ENCODE data around the gene CERT1.

Gene CERT1

GRCh38 chr5:75387806-75388205 lies 123.6 kb downstream of the CERT1 start:
- DNase-seq = no peak

GRCh38 chr5:75384218-75384617 lies 127.2 kb downstream of the CERT1 start:
- no peak for DNase-seq

- DNase-seq = no peak
Measured at GRCh38 chr5:75381456-75381855, 130.0 kb downstream of the CERT1 start.

- no peak for DNase-seq
Measured at GRCh38 chr5:75380099-75380498, 131.3 kb downstream of the CERT1 start.

DNA sequence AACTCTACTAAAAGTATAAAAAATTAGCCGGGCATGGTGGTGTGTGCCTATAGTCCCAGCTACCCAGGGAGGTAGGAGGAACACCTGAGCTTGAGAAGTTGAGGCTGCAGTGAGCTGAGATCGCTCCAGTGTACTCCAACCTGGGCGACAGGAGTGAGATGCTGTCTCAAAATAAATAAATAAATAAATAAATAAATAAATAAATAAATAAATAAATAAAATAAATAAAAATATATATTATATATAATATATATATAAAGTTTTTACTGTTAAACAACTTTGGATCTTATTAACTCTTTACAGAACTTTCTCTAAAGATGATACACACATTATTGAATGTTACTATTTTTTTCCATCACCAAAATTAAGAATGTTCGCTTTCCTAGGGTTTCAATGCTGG lies 136.0 kb downstream of the CERT1 start:
- DNase-seq = no peak

- DNase-seq = no peak
Measured at GRCh38 chr5:75374394-75374814, 137.0 kb downstream of the CERT1 start.

DNA sequence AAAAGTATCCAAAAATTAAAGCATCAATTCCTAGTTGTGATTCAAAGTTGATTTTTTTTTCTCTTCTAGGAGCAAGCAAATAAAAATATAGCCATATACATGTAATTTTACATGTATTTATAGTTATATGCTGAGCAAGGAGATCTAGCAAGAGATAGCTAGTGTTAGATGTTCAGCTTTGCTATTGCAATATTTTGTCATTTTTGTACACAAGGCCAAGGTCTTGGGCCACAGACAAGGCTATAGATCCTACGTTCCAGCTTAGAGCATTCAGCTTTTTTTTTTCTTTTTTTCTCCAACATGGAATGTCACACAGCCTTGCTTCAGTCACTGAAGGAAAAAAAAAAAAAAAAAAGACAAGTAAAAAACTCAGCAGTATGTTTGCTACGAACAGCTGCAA lies 137.6 kb downstream of the CERT1 start:
- no peak for DNase-seq

DNA sequence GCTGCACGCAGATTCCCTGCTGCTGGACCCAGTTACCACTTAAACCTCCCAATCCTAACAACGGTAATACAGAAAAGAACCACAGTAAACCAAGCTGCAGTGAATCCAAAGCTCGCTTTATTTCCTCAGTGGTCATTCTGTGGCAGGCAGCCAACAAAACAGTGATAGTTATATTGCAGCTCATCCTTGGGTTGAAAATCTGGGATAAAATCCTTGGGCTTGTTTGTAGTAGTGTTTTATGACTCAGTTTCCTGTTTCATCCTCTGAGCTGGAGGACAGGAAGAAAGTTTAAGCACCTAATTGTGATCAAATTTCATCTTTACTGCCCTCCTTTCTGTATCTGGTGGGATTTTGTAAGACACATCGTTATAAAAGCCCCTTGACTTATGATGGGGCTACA lies 143.0 kb downstream of the CERT1 start:
- no peak for DNase-seq

GRCh38 chr5:75367401-75367800 lies 144.0 kb downstream of the CERT1 start:
- DNase-seq = no peak

DNA sequence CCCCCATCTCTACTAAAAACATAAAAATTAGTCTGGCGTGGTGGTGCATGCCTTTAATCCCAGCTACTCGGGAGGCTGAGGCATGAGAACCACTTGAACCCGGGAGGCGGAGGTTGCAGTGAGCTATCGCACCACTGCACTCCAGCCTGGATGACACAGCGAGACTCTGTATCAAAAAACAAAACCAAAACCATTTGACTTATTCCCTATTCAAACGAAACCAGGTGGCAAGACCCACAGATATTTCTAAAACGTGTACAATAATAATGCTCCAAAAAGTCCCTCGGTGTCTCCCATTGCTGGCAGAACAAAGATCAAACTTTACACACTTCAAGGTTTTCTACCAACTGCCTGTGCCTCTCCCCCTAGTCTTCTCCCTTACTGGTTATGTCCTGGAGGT lies 144.6 kb downstream of the CERT1 start:
- no peak for DNase-seq

- no peak for DNase-seq
Measured at GRCh38 chr5:75365740-75366139, 145.7 kb downstream of the CERT1 start.

DNA sequence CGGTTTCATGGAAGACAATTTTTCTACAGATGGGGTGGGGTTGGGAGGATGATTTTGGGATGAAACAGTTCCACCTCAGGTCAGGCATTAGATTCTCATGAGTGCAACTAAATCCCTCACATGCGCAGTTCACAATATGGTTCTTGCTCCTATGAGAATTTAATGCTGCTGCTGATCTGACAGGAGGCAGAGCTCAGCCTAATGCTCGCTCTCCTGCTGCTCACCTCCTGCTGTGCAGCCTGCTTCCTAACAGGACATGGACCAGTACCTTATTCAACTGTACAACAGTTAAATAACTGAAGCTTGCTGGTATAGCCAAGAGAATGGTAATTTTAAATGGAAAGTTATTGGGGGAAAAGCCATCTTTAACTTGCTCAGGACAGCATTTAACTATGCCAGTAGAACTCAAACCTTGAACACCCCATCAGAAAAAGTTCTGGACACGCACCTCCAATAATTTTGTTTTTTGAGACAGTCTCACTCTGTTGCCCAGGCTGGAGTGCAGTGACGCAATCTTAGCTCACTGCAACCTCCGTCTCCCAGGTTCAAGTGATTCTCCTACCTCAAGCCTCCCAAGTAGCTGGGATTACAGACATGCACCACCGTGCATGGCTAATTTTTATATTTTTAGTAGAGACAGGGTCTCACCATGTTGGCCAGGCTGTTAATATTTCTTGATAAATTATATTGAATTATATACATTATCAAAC lies 146.7 kb downstream of the CERT1 start:
- no peak for DNase-seq

DNA sequence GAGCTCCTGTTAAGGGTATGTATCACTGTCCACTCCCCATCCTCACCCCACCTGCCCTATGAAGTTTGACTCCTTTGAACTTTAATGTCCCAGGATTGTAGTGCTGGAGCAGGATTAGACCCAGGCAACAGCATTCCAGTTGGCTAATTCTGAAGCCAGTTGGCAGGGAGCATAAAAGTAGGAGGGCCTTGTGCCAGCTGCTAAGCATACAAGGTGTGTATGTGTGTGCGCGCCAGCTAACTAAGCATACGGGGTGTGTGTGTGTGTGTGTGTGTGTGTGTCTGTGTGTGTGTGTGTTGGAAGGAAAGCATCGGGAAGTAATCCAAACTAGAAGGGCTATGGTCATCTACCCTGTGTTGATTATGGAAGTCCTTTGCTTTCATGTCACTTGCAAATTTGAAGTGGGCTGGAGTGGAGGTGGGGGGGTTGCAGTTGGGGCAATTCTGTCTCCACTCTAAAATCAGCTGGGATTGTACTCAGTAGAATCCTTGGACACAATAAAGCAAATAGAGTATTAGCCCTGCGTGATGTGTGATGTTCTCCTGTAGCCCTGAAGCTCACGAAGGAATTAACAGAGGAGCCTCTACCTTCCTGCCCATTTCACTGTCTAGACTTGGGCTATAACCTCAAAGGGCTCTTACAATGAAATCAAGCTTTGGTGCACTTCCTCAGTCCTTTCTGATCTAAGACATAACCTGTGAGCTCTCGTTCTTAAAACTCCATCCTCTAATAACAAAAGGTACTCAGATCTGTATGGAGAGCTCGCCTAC lies 147.5 kb downstream of the CERT1 start:
- DNase-seq = no peak

GRCh38 chr5:75363111-75363510 lies 148.3 kb downstream of the CERT1 start:
- DNase-seq = no peak

- no peak for DNase-seq
Measured at GRCh38 chr5:75362474-75362975, 148.9 kb downstream of the CERT1 start.

DNA sequence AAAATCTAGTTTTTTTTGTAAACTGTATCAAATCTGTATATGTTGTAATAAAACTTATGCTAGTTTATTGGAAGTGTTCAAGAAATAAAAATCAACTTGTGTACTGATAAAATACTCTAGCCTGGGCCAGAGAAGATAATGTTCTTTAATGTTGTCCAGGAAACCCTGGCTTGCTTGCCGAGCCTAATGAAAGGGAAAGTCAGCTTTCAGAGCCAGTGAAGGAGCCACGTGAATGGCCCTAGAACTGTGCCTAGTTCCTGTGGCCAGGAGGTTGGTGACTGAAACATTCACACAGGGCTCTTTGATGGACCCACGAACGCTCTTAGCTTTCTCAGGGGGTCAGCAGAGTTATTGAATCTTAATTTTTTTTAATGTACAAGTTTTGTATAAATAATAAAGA lies 150.1 kb downstream of the CERT1 start:
- no peak for DNase-seq

- DNase-seq = no peak
Measured at GRCh38 chr5:75358117-75358516, 153.3 kb downstream of the CERT1 start.

GRCh38 chr5:75356719-75357118 lies 154.7 kb downstream of the CERT1 start:
- no peak for DNase-seq

DNA sequence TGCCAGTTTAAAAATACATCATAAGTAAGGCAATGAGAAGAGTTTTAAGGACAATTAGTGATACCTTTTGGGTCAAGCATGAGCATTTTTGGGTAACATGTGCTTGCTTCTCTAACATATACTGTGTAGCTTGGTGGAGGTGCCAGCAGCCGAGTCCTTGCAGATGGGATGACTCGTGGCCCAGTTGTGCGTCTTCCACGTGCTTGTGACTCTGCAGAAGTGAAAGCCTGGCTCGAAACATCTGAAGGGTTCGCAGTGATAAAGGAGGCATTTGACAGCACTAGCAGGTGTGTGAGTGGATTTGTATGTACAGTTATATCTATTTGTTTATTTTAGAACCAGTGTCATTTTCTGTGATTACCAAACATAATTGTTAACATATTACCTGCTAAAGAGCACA lies 156.2 kb downstream of the CERT1 start:
- DNase-seq = no peak

- no peak for DNase-seq
Measured at GRCh38 chr5:75351139-75351926, 160.1 kb downstream of the CERT1 start.

DNA sequence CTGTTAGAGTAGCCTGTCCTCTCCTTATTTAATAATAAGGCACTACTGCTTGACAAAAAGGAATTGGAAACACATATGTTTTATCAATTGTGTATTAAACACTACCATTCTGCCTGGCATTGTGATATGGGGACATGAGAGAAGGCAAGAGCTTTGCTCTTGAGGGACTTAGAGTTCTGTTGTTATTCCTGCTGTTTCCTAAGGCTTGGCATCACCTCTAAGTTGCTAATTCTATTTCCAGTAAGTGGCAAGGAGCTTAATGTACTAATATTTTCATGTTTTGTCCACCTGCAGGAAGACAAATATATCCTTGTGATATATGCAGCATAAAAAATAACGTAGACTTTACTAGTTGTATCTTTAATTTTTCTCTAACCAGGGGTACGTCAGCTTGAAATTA lies 161.8 kb downstream of the CERT1 start:
- DNase-seq = no peak

- DNase-seq = no peak
Measured at GRCh38 chr5:75348241-75348640, 163.2 kb downstream of the CERT1 start.

- no peak for DNase-seq
Measured at GRCh38 chr5:75342836-75343235, 168.6 kb downstream of the CERT1 start.

GRCh38 chr5:75341934-75342333 lies 169.5 kb downstream of the CERT1 start:
- no peak for DNase-seq
